Progenitor cell of endocrine pancreas (in vitro differentiated cells): ENCODE results near the gene NDUFAF2. TPM values are rescaled to one million over a fixed set of nuclear protein-coding genes. Genes with fewer than 3 reads are reported as not detected.
"Not testable (repeated sequence)": the region's sequence is repeated elsewhere in the genome, so short reads cannot be mapped to it uniquely, and the experiment has no call there.

Source experiments
- DNase-seq: peaks from one replicate; pipeline ENCODE4 v3.0.0; 2021; ENCODE audit warnings: low spot score; ENCODE audit not compliant: unreplicated experiment
- H3K27ac Mint-ChIP-seq: 2 replicates; pipeline ENCODE4 v1.8.0; 2021; ENCODE audit warnings: mild to moderate bottlenecking, moderate library complexity, mixed read lengths
- H3K27me3 Mint-ChIP-seq: 2 replicates; pipeline ENCODE4 v1.8.0; 2021; ENCODE audit warnings: mixed read lengths
- H3K36me3 Mint-ChIP-seq: 2 replicates; pipeline ENCODE4 v1.8.0; 2022; ENCODE audit warnings: mixed read lengths; ENCODE audit not compliant: insufficient read depth
- H3K4me1 Mint-ChIP-seq: 2 replicates; pipeline ENCODE4 v1.8.0; 2021; ENCODE audit warnings: low read depth, mixed read lengths
- H3K4me3 Mint-ChIP-seq: 2 replicates; pipeline ENCODE4 v1.8.0; 2021; ENCODE audit warnings: low read depth, mild to moderate bottlenecking, moderate library complexity, mixed read lengths
- H3K9me3 Mint-ChIP-seq: 2 replicates; pipeline ENCODE4 v1.8.0; 2021; ENCODE audit warnings: low read depth, mixed read lengths
- total RNA-seq: library from RNA; stranded (reverse); gene quantifications from 2 replicates; pipeline ENCODE4 v1.2.1, GENCODE V29; 2021
- TF ChIP-seq, protein P1 (sequence below): fragments of 200-600 bp; sonication (generic); IDR thresholded peaks from one replicate; pipeline ENCODE4 v1.5.0; 2021; ENCODE audit warnings: antibody characterized with exemption, mild to moderate bottlenecking; ENCODE audit not compliant: unreplicated experiment

Gene NDUFAF2
- total RNA-seq, 1 donor from 2014 or later, result 21.2 TPM

DNA sequence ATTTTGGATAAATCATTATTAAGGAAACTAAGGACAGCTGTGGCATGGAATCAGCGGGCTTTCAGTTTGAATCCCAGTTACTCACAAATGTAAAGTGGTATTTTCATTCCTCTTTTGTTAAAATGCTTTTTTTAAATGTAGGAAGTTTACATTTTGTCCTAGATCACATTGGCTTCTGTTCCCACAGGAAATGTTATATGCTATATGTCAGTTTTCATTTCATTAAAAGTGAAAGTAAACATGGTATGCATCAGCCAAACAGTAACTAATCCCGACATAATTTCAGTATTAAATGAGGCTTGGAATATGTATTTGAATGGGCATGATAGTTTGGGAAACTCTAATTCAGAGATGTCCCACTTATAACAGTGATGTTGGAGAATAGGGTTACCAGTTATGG is 235.9 kb downstream of the NDUFAF2 start:
- Mint-ChIP-seq H3K4me3 (no peak overlapping the region), H3K9me3 (no peaks in the 10 kb centered on the region), H3K27ac (no peak overlapping the region), H3K36me3 (no peaks in the 10 kb centered on the region), H3K4me1 (no peaks in the 10 kb centered on the region), H3K27me3 (no peaks in the 10 kb centered on the region)
- no peak for DNase-seq
- TF ChIP-seq, protein P1, sequence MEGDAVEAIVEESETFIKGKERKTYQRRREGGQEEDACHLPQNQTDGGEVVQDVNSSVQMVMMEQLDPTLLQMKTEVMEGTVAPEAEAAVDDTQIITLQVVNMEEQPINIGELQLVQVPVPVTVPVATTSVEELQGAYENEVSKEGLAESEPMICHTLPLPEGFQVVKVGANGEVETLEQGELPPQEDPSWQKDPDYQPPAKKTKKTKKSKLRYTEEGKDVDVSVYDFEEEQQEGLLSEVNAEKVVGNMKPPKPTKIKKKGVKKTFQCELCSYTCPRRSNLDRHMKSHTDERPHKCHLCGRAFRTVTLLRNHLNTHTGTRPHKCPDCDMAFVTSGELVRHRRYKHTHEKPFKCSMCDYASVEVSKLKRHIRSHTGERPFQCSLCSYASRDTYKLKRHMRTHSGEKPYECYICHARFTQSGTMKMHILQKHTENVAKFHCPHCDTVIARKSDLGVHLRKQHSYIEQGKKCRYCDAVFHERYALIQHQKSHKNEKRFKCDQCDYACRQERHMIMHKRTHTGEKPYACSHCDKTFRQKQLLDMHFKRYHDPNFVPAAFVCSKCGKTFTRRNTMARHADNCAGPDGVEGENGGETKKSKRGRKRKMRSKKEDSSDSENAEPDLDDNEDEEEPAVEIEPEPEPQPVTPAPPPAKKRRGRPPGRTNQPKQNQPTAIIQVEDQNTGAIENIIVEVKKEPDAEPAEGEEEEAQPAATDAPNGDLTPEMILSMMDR, result no peak

DNA sequence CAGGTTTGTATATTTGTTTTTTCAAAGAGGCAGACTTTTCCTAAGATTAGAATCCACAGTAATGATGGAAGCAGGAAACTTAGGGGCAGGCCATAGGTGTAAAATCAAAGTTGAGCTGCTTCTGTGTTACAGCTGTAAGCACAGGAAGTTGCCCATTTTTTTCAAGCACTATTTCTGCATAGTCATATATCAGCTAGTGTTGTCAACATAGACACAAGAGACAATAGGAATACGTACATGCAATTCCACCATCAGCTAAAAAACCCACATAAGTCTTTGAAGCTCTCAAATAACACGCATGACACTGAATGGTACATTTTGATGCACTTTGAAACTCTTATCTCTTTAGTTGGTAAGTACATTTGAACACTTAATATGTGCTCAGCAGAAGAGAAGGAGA is 237.4 kb downstream of the NDUFAF2 start:
- Mint-ChIP-seq H3K9me3 (no peaks in the 10 kb centered on the region), H3K4me1 (no peaks in the 10 kb centered on the region), H3K27me3 (no peaks in the 10 kb centered on the region), H3K36me3 (peaks cover 1% of the 10 kb centered on the region), H3K4me3 (no peak overlapping the region), H3K27ac (no peak overlapping the region)
- TF ChIP-seq, protein P1, result no peak
- DNase-seq, result no peak

- no peak overlapping the region for H3K27ac Mint-ChIP-seq
- no peak for DNase-seq
- TF ChIP-seq, protein P1, result no peak
- no peaks in the 10 kb centered on the region for H3K27me3 Mint-ChIP-seq
- no peaks in the 10 kb centered on the region for H3K4me1 Mint-ChIP-seq
- H3K4me3 Mint-ChIP-seq, result no peak overlapping the region
- peaks cover 1% of the 10 kb centered on the region for H3K36me3 Mint-ChIP-seq
- H3K9me3 Mint-ChIP-seq, result no peaks in the 10 kb centered on the region
Observed at GRCh38 chr5:61183538-61183937, 238.5 kb downstream of the NDUFAF2 start.

GRCh38 chr5:61184708-61185107 is 239.7 kb downstream of the NDUFAF2 start:
- Mint-ChIP-seq H3K9me3 (no peaks in the 10 kb centered on the region), H3K4me1 (no peaks in the 10 kb centered on the region), H3K27me3 (no peaks in the 10 kb centered on the region), H3K36me3 (peaks cover 1% of the 10 kb centered on the region), H3K27ac (no peak overlapping the region), H3K4me3 (no peak overlapping the region)
- TF ChIP-seq, protein P1, result no peak
- DNase-seq, result no peak

GRCh38 chr5:61186634-61187033 is 241.6 kb downstream of the NDUFAF2 start:
- H3K27ac Mint-ChIP-seq, result no peak overlapping the region
- H3K4me3 Mint-ChIP-seq, result no peak overlapping the region
- no peaks in the 10 kb centered on the region for H3K9me3 Mint-ChIP-seq
- TF ChIP-seq, protein P1, result no peak
- H3K36me3 Mint-ChIP-seq, result peaks cover 1% of the 10 kb centered on the region
- no peak for DNase-seq
- H3K27me3 Mint-ChIP-seq, result no peaks in the 10 kb centered on the region
- no peaks in the 10 kb centered on the region for H3K4me1 Mint-ChIP-seq

GRCh38 chr5:61187352-61187751 is 242.3 kb downstream of the NDUFAF2 start:
- not testable (repeated sequence) for H3K4me1 Mint-ChIP-seq, H3K9me3 Mint-ChIP-seq, H3K4me3 Mint-ChIP-seq, H3K36me3 Mint-ChIP-seq, H3K27ac Mint-ChIP-seq, H3K27me3 Mint-ChIP-seq, DNase-seq

DNA sequence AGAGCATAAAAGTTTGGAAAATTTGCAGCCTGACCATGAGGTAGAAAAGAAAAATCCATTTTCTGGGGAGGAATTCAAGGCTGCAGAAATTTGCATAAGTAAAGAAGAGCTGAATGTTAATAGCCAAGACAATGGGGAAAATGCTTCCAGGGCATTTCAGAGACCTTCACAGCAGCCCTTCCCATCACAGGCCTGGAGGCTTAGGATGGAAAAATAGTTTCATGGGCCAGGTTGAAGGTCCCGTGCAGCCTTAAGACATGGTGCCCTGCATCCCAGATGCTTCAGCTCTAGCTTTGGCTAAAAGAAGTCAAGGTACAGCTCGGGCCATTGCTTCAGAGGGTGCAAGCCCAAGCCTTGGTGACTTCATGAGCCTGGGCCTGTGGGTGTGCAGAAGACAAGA is 242.8 kb downstream of the NDUFAF2 start:
- H3K4me3 Mint-ChIP-seq, H3K9me3 Mint-ChIP-seq, H3K27ac Mint-ChIP-seq, H3K4me1 Mint-ChIP-seq, H3K36me3 Mint-ChIP-seq, H3K27me3 Mint-ChIP-seq, DNase-seq: not testable (repeated sequence)
